ENCODE data around the gene KCNK10.

Gene KCNK10

DNA sequence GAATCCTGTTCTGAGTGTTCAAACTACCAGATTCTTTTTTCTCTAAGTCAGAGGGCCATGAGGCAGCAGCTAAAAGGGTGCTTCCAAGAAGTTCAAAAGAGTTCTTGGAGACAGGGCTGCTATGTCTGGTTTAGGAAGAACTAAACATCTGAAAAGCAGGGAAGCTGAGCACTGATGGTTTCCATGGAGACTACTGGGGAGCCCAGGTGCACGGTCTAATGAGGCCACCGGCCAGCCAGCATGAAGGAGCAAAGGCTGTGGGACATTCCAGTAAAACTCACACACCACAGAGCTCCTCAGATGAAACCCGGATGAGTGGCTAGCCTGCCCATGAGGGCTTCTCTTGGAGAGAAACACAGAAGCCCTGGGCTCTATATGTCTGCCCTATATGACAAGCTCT is 97.3 kb downstream of the KCNK10 start:
- DNase-seq, result no peak

DNA sequence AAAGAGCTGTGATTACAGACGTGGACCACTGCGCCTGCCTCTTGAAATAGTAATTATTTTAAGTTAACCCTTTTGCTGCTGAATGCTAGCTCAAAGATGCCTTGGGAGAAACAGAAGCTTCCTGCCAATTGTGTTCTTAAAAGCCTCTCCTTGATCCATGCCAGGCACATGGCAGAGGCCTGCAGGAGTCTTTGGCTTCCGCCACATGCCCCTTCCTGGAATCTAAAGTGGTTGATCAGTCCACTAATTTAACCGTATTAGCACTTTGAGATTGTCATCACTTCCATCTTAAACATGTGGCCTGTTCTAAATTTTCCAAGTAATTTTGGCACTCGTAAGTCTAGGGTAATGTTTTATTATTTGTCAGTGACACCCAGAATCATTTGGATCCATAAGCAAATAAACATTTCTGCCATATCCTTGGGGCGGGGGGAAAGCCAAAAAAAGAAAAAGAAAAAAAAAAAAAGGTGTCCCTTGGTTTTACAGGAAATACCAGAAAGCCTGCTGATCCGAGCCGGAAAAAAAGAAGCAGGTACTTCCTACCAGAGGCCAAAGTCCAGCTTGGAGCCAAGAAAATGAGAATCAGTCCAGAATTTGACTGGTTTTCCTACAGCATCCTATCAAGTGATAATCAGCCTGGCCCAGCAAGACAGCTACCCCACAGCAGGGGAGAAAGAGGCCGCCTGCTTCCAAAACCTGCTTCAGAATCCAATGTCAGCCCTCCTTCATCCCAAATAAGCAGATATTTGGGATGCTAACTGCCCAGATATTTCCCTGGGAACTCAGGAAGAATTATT is 104.8 kb downstream of the KCNK10 start:
- no peak for DNase-seq

DNA sequence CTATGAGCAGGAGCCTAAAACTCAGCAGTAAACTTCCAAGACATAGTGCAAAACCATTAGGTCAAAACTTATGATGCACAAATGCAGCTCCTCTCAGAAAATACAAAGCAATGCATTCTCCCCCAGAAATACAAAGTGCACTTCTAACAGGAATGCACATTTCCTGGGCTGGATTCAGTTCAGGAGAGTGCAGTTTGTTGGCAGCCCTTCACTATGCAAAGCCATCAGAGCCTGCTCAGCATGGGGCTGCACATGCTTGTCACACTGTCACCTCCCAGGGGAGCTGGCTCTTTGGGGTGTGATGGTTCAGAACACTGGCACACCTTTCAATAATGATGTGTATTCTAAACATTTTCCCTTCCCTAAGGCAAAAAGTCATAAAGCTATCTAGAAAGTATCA is 110.4 kb downstream of the KCNK10 start:
- no peak for DNase-seq

DNA sequence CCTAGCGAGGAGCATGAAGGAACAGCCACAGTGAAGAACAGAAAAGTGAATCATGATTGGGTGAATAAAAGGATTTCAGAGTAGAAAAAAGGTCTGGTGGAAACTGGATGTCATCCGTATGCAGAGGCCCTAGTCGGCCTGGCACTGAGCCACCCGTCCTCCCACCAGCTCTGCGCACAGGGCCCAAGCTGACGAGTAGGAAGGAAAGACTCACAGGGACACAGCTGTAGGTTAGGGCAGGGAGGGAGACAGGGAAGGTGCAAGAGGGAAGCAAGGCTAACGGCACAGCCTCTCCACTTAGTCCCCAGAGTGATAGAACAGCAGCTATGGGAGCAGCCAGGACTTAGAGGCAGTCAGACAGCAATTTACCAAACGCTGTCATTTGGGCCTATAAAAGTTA is 112.6 kb downstream of the KCNK10 start:
- DNase-seq, result no peak

DNA sequence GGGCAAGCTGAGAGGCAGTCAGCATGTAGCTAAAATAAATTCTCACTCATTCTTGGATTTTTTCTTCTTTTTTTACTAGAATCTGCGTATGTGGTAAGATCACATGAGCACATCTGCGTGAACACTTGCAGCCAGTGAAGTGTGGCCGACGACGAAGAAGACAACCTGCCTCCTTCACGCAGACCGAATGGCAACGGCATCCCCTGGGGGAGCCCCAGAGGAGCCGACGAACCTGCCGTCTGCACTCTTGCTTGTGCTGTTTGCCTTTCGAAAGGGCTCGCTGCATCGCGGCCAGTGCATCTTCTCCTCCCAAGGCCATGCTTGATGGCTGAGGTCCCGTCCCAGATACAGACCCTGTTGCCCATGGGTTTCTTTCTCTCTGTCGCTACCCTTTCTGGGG is 113.8 kb downstream of the KCNK10 start:
- DNase-seq, result no peak

DNA sequence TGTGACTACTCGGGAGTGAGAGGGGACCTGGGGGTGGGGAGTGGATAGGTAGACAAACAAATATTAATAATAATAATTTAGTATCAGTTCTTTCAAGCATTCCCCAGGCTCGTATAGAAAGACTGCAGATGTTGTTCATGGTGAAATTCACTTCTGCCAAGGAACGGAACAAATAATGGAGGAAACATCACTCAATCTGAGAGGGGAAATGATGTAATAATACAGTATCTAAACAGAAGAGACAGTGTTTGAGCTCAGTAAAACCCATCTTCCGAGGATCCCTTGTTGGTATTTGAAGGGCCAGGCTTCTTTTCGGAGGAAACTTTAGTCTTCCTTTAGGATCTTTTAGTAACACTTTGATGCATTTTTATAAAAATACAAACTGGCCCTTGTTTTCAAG is 114.2 kb downstream of the KCNK10 start:
- DNase-seq, result no peak

DNA sequence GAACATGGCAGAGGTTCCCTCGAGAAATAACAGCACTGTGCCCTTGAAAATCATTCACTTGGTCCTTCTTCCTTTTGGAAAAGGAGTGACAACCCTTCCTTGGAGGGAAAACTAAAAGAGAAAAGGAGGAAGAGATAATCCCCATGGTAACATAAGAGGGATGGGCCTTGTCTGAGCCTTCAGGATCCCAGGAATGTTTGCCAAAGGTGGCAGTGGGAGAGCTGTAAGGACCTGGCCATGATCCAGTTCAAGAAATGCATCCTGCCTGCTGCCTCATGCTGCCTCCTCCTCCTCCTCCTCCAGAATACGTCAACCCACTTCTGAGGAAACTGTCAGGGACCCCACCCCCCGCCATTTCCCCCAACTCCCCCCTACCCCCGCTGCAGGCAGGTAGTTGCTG is 118.8 kb downstream of the KCNK10 start:
- DNase-seq, result no peak

DNA sequence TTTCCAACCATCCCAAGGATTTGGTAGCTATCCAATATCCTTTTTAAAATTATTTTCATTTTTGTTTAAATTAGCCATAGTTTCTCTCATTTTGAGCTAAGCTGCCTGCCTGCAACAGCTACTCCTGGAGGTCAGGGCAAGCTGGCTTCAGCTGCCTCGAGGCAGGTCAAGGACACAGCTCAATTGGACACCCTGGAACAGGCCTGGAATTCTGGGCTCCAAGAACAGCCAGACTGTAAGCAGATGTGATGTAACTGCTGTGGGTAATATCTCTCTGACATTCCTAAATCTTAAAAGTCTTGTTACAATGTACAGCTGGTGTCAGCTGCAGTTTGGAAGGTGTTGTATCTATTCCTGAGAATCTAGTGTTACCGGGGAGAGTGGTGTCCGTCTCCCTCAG is 119.8 kb downstream of the KCNK10 start:
- no peak for DNase-seq

DNA sequence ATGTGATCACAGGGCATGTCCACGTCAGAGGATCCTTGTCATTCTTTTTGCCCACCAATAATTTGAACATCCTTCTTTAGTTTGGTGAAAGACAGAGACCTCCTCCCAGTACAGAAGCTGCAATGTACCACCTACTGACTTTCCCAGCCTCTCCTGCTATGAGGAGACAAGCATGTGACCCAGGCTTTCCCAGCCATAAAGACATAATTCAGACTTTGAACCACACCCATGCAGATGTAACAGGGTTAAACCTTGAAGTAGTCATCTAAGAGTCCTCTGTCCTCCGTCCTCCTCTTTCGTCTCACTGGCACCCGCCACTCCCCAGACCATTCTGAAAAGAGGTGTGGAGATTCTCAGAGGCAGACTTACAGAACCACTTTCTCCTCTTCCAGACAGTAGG is 120.8 kb downstream of the KCNK10 start:
- DNase-seq, result no peak

DNA sequence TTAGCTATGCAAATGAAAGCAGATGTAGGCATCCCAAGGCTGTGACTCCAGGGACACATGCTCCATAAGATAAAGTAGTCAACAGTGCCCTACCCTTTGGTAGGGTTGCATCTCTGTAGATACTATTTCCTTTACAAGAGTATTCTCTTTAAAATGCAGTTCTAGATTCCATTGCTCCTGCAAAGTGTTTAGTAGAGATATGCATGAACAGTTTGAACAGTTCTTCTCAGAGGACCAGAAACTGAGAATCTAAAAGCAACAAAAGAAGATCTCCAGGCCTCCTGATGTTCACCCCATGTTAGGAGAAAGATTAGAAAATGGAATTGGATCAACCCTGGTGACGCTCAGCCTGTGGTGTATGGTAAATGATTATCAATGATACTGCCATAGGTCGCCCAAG is 121.2 kb downstream of the KCNK10 start:
- DNase-seq, result no peak

DNA sequence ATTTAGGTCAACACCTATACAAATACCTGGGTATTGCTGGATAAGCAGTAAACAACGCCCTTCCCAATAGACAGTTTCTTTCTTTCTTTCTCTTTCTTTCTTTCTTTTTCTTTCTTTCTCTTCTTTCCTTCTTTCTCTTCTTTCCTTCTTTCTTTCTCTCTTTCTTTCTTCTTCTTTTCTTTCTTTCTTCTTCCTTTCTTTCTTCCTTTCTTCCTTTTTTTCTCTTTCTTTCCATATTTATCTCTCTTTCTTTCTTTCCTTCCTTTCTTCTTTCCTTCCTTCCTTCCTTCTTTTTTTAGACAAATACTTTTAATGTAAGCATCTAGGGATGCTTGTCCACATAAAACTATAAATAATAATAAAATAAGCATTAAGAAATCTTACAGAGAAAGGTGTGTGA is 123.2 kb downstream of the KCNK10 start:
- no peak for DNase-seq

DNA sequence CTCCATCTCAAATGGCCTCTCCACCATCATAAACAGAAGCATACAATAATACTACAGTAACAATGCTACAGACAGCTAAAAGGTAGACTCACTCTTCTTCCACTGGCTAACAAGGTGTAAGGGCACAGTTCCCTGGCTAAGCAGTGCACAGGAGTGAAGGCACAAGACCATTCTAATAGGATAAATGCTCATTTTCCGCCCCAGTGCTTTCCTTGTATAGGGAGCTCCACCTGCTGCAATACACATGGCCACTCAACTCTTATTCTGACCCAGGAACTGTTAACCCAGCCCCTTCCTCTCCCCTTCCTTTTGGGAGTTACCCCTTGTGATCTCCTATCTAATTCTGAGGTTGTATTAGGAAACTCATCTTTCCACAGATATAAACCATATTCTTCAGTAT is 124.6 kb downstream of the KCNK10 start:
- DNase-seq, result no peak

DNA sequence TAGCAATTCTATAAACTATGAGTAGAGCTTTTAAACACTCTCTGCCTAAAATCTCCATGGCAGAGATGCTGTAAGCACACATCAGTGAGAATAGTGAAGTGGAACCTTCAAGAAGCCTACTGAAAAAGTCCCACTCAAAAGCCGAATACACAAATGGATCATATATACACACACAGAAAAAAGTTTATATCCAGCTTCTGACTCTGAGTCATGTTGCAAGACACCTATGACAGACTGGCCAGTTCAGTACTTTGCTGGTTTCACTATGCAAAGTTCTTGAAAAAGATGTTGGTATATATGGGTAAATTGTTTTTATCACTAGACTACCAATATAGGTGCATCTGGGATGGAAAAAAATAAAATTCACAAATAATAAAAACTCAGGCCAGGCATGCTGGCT is 126.1 kb downstream of the KCNK10 start:
- no peak for DNase-seq

DNA sequence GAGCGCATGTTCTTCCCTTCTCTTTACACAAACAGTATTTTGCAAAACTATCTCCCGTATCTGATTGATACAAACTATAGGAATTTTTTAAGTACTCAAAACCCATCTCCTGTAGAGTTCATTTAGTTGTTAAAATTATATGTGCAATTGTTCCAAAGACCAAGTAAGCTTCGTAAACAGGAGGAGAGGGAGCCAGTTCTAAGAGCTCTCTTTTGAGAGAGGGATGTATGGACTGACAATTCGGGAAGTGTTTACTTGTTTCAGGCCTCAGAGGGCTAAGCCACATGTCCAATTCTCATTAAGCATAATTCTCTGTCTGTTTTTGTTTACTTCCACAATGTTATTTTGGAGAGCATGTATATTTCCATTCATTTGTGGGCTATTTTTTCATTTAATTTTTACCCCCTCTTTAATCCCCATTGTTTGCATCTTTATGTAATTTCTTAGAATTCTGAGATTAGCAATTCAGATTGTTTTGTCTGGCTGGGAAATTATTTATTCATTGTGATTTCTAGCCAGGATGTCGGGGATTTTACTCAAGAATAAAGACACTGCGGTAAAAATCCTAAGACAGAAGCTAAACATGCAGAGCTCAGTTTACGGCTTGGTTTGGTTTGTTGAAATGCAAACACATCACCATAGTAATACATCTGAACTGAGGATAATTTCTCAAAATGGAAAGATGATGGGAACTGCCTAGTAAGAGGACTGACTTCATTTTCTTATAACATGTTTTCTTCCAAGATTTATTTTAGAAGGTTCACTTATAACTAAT is 126.8 kb downstream of the KCNK10 start:
- DNase-seq, result no peak

DNA sequence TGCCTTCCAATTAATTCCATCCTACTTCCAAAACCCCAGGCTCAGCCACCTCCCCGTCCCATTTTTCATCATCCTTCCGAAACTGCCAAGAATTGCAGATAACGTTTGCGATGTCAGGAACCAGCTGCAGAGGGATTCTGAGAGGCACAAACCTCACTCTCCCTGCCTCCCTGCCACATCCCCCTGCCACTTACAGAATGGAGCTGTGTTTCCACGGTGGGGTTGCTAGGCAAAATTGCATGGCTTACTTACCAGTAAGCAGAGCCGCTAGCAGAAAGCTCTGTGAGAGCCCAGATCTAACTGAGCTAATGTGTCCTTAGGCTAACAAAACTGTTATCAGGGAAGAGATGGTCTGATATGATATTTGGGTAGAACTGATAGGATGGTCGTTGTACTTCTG is 127.4 kb downstream of the KCNK10 start:
- DNase-seq, result no peak

DNA sequence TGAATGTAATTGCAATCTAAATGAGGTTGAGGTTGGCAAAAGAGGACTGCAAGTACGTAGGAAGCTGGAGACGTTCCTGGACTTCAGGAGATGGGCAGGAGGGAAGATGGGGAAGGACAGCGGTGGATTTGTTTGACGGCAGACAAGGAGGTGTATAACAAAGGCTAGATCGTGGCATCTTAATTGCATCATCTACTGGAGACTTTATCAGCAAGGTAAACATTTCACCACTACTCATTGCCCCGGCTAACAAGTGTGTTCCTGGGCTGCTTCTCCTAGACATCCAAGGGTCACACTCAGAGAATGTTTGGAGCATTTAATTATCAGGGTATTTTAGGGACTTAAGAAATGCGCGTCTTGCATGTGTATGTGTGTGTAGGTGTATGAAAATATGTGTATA is 128.5 kb downstream of the KCNK10 start:
- no peak for DNase-seq

DNA sequence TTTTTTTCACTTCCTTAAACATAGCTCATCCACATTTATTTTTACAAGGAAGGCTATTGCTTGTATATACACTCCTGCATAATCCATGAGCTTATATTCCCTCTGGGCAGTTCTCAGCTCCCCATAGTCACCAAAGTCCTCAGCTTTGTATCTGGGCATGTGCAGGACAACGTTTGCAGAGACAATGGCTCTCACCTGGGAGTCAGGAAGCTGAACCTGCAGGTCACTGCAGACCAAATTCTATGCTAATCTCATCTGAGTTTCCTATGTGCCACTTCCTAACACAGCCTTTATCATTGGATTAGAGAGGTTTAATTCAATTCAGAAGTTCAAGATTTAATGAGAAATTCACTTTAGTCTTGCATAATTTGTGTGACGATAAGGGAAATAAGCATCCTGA is 131.5 kb downstream of the KCNK10 start:
- DNase-seq, result no peak

DNA sequence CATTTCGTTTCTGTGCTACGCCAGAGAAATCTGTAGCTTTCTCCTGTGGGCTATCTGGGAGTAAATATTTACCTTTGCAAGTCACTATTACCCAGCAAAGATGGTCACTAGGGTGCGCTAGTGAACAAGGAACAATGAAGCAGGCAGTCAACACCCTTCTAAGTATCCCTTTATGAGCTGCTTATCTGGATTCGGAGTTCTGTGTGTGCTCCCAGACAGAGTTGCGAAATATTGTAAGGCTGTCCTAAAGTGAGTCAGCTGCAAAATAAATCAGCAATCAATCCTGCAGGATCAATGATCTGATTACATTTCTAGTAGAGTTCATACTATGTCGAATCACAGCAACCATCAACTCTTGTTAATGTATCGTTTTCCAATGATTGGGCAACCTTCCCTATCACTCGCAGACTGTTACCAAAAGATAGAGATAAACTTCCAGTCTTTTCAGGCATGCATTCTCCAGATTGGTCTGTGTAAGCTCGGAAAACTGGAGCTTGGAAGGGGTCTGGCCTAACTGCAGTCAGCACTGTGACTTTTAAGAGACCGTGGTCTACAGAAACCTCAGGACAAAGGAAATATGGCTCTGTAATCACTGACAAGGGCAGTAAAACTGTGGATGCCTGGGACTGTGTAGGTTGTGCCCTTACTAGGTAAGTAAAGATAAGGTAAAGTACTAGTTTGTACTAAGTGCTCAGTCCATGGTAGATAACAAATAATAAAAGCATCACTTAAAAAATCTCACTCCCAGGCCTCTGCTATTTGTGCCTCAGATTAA is 133.5 kb downstream of the KCNK10 start:
- DNase-seq, result peak; percentile 71

DNA sequence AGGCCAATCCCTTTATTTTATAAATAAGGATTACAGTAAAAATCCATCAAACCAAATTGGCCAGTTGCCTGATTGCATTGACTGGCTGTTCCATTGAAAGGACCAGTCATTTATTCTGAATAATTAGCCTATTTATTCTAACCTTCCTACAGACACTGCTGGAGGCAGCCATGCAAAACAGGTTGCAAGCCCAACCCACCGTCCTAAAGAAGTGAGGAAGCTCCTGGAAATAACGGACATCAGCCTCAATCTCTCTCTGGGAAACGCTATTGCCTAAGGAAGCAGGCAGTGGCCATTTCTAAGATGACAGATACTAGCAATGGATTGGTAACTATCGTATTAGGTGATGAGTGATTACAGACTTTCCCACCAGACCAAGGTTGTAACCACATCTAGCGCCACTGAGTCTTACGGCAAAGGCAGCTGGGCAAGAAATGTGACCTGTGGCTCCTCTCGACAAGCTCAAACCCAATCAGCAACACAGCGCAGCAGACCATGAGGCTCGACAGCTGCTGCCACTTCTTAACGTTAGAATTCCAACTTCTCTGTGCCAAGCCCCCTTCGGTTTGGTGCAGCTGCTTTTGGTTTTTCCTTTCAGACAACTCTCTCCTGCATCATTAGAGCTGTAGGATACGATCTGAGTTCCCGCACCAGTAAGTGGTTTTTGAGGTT is 134.2 kb downstream of the KCNK10 start:
- DNase-seq, result no peak

DNA sequence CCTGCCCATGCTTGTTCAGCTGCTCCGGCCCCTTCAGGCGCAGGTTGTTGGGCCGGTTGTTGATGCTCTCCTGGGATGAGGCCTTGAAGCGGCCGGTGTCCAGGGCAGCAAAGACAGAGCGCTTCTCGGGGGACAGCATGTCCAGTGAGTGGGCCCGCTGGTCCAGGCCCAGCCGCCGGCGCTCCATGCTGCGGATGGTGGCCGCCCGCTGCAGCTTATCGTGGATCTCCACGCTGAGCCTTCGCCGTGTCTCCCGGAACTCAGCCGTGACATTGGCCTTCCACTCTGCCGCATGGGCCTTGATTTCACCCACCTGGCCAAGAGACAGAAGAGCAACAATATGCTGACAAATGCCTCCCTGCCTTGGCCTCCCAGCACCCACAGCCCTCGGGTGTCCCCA is 137.2 kb downstream of the KCNK10 start:
- DNase-seq, result no peak

DNA sequence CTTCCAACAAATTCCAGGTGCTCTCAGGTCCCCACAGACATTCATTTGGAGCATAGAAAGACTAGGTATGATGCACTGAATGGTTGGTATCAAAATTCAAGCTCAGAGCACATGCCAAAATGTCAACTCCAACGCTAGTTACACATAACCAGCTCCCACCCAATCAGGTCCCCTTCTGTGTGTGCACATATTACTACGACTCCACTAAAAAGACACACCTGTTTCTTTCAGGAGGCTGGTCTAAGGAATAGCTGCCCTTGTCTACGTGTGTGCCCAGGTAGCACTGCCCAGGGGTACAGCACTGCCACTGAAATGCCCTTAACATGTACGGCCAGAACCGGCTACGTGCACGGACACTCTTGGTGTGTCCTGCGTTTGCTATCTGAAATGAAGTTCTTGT is 138.1 kb downstream of the KCNK10 start:
- DNase-seq, result no peak

DNA sequence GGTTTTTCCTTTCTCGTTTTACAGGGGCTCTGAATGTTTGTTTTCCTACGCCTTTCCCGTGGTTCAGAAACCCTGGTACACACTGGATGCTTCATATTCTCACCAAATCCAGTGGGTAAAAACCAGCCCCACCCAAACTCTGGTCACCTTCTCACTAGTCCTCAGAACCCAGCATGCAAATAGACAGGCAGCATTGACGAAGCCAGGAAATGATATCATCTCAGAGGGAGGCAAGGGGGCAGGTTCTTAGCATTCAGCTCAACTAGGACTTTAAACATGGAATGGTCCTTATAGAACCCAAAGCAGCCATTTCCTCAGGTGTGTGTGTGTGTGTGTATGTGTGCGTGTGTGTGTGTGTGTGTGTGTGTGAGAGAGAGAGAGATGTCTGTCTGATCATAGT is 142.0 kb downstream of the KCNK10 start:
- DNase-seq, result no peak

DNA sequence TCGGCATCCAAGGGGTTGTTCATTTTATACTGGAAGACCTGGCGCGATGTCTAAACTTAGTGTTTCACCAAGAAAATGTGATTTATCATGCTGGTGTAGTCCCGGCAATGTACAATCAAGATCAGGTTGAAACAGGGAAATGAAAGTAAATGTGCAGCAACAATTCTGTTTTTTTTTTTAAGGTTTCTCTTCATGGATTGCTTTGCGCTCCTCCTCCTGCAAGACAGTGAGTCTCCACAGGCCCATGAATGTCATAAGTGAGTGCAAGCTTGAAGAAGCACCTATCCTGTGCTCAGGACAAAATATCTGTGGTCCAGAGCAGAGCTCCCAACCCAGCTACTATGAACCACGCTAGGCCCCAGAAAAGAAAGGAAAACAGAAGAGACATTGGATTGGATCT is 143.4 kb downstream of the KCNK10 start:
- DNase-seq, result no peak
